Stimulated activated CD4-positive, alpha-beta T cell treated with anti-CD3 and anti-CD28 coated beads, Interleukin-1b, Interleukin-23, amount 100 ng/mL, for 1 hour (primary cell): Measurements from ENCODE around the gene FFAR3.
"Not testable (repeated sequence)": the region's sequence is repeated elsewhere in the genome, so short reads cannot be mapped to it uniquely, and the experiment has no call there.

Experiments
- DNase-seq, 2 donors: peaks; one replicate each; pipeline ENCODE4 v3.0.0-alpha.2; 2020; ENCODE audit warnings: low read depth in 2 of 2

FFAR3 gene

GRCh38 chr19:35401416-35401815 lies 43.2 kb downstream of the FFAR3 start:
- DNase-seq = not testable (repeated sequence)

DNA sequence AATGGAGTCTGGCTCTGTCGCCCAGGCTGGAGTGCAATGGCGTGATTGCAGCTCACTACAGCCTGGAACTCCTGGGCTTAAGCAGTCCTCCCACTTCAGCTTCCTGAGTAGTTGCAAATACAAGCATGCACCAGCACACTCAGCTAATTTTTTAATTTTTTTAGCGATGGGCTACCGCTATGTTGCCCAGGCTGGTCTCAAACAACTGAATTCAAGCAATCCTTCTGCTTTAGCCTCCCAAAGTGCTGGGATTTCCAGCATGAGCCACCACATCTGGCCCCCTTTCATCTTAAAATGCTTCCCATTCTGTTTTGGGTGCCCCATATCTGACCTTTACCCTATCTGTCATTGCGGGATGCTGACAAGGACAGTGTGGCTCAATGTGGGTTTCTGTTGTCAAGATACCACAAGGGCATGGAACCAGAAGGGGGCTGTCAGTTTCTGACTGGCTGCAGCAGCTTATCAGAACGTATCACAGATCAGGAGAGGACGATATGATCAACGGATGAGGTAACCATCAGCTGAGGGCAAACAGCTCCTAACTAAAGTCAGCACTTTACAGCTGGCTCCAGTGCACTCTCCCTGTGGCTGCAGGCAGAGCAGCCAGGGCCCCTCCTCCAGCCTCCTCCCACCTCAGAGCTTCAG lies 45.0 kb downstream of the FFAR3 start:
- DNase-seq = no peak

DNA sequence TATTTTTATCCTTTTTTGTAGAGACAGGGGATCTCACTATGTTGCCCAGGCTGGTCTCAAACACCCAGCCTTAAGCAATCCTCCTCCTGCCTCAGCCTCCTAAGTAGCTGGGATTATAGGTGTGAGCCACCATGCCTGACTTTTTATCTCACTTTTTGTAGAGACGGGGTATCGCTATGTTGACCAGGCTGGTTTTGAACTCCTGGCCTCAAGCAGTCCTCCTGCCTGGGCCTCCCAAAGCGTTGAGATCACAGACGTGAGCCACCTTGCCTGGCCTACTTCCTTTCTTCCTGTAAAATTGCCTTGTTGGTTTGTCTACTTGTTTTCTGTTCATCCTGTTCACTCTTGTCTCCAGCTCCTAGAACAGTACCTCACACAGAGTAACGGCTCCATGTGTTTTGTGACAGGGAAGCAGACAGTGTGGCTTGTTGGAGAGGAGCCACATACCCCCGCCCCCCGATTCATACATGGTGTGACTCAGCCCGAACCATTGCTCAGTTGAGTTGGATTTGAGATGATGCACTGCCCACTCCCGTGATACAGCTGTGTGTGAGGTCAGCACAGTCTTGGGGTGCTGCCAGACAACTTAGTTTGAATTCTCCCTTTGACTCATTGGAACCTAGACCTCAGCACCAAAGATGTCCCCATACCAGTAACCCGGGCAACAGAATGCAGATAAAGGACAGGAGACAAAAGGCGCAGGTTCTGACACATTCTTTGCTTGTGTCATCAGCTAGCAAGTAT lies 46.8 kb downstream of the FFAR3 start:
- no peak for DNase-seq

- DNase-seq = no peak
These were observed 49.4 kb downstream of the FFAR3 start for GRCh38 chr19:35407619-35408018.

DNA sequence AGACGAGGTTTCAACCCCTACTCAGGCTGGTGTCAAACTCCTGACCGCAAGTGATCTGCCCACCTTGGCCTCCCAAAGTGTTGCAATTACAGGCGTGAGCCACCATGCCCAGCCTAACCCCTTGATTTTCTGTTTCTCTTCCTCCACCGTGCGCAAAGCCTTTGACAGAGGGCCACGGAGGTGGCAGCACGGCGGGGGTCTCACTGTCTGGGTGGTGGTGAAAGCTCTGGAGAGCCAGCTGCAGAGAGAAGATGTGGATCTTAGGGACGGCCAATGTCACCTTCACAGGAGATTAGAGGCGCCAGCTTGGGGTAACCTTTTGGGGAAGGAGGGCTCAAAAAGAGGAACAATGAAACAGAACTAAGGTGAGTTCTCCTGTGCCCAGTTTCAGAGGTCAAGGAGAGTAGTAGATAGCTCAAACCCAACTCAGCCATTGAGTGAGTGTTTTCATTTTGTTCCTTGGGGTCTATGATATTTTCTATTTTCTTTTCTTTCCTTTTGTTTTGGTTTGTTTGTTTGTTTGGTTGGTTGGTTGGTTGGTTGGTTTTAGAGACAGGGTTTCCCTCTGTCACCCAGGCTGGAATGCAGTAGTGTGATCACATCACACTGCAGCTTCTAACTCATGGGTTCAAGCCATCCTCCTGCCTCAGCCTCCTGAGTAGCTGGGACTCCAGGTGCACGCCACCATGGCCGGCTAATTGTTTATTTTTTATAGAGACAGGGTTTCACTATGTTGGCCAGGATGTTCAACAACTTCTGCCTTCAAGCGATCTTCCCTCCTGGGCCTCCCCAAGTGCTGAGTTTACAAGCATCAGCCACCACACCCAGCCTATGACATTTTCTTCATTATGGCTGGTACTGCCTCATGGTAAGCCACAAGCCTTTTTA lies 50.3 kb downstream of the FFAR3 start:
- DNase-seq = no peak

DNA sequence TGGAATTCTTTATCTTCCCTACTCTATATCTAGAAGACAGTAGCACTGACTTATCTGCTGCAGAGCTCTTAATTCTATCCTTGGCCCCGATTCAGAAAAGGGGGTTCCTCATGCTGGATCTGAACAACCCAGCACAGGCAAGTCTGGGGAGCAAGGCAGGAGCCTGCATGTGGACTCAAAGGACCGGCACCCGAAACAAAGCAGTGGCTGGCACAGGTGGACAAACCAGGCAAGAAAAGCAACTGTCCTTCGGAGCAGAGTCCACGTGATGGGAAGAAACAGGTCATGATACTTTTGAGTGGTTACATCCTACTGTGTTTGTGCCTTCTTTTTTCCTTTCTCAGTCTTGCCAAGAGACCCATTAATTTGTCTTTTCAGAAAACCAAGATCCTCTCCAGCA lies 50.9 kb downstream of the FFAR3 start:
- DNase-seq = no peak
